ENCODE results near the gene PLXNC1. TPM values are rescaled to one million over a fixed set of nuclear protein-coding genes. Genes with fewer than 3 reads are reported as not detected.

PLXNC1 gene
- total and polyA plus RNA-seq, 2 donors (not counting 1 experiment from before 2014, with no cell fraction given), result 15.1 to 86.9 TPM

- H3K79me2 ChIP-seq (ENCODE audit: control insufficient read depth, insufficient read depth, low read length), result no peaks in the 10 kb centered on the region
- H3K4me2 ChIP-seq (ENCODE audit: extremely low read depth, insufficient read depth, low read length), result no peak overlapping the region
- H3K9me3 ChIP-seq (ENCODE audit: control insufficient read depth, insufficient read depth, low read depth, low read length), result no peaks in the 10 kb centered on the region
- no peak overlapping the region for H3K4me3 ChIP-seq (replicated peaks in 1 of 4; ENCODE audit: control extremely low read depth in 1 of 4, insufficient read depth in 1 of 4, low read depth in 3 of 4, low read length in 4 of 4)
- TF ChIP-seq CTCF (conservative IDR thresholded peaks at IDR 0.05 in 1 of 2, IDR thresholded peaks at IDR 0.05 in 1 of 2; ENCODE audit: low read depth in 1 of 2, low read length in 2 of 2) (no peak), EZH2 (IDR thresholded peaks at IDR 0.05; ENCODE audit: low read length, missing control alignments) (no peak)
- no peak for DNase-seq (ENCODE audit: low read depth in 2 of 2)
- no peaks in the 10 kb centered on the region for H4K20me1 ChIP-seq (ENCODE audit: control insufficient read depth, extremely low read depth, insufficient read depth, low read length)
- H3K27ac ChIP-seq (ENCODE audit: insufficient read depth, low read length), result no peak overlapping the region
- peaks cover 5% of the 10 kb centered on the region for H3K27me3 ChIP-seq (ENCODE audit: control insufficient read depth, insufficient read depth, low read length)
- H3K4me1 ChIP-seq (ENCODE audit: control insufficient read depth, extremely low read depth, insufficient read depth, low read length), result peaks cover 5% of the 10 kb centered on the region
- H3K9ac ChIP-seq (ENCODE audit: insufficient read depth, low read length), result no peak overlapping the region
- H3K36me3 ChIP-seq (ENCODE audit: control insufficient read depth, insufficient read depth, low read length), result no peaks in the 10 kb centered on the region
- H2AFZ ChIP-seq (ENCODE audit: low read length), result no peak overlapping the region
Measured at GRCh38 chr12:94103986-94104385, 44.4 kb upstream of the PLXNC1 start.

GRCh38 chr12:94107910-94108309, 40.5 kb upstream of the PLXNC1 start:
- Histone ChIP-seq H3K4me3 (replicated peaks in 1 of 4; ENCODE audit: control extremely low read depth in 1 of 4, insufficient read depth in 1 of 4, low read depth in 3 of 4, low read length in 4 of 4) (no peak overlapping the region), H3K27ac (ENCODE audit: insufficient read depth, low read length) (no peak overlapping the region), H2AFZ (ENCODE audit: low read length) (no peak overlapping the region), H3K9ac (ENCODE audit: insufficient read depth, low read length) (no peak overlapping the region), H3K4me2 (ENCODE audit: extremely low read depth, insufficient read depth, low read length) (no peak overlapping the region), H4K20me1 (ENCODE audit: control insufficient read depth, extremely low read depth, insufficient read depth, low read length) (no peaks in the 10 kb centered on the region), H3K36me3 (ENCODE audit: control insufficient read depth, insufficient read depth, low read length) (no peaks in the 10 kb centered on the region), H3K4me1 (ENCODE audit: control insufficient read depth, extremely low read depth, insufficient read depth, low read length) (peaks cover 3% of the 10 kb centered on the region), H3K27me3 (ENCODE audit: control insufficient read depth, insufficient read depth, low read length) (peaks cover 5% of the 10 kb centered on the region), H3K79me2 (ENCODE audit: control insufficient read depth, insufficient read depth, low read length) (no peaks in the 10 kb centered on the region), H3K9me3 (ENCODE audit: control insufficient read depth, insufficient read depth, low read depth, low read length) (no peaks in the 10 kb centered on the region)
- no peak for TF ChIP-seq EZH2 (IDR thresholded peaks at IDR 0.05; ENCODE audit: low read length, missing control alignments)
- TF ChIP-seq CTCF (conservative IDR thresholded peaks at IDR 0.05 in 1 of 2, IDR thresholded peaks at IDR 0.05 in 1 of 2; ENCODE audit: low read depth in 1 of 2, low read length in 2 of 2), result no peak
- no peak for DNase-seq (ENCODE audit: low read depth in 2 of 2)

- Histone ChIP-seq H3K27me3 (ENCODE audit: control insufficient read depth, insufficient read depth, low read length) (peaks cover 5% of the 10 kb centered on the region), H3K9ac (ENCODE audit: insufficient read depth, low read length) (no peak overlapping the region), H3K79me2 (ENCODE audit: control insufficient read depth, insufficient read depth, low read length) (no peaks in the 10 kb centered on the region), H3K4me3 (replicated peaks in 1 of 4; ENCODE audit: control extremely low read depth in 1 of 4, insufficient read depth in 1 of 4, low read depth in 3 of 4, low read length in 4 of 4) (no peak overlapping the region), H4K20me1 (ENCODE audit: control insufficient read depth, extremely low read depth, insufficient read depth, low read length) (no peaks in the 10 kb centered on the region), H3K4me1 (ENCODE audit: control insufficient read depth, extremely low read depth, insufficient read depth, low read length) (peaks cover 3% of the 10 kb centered on the region), H3K4me2 (ENCODE audit: extremely low read depth, insufficient read depth, low read length) (peak overlapping the region; percentile 33), H3K27ac (ENCODE audit: insufficient read depth, low read length) (no peak overlapping the region), H3K36me3 (ENCODE audit: control insufficient read depth, insufficient read depth, low read length) (no peaks in the 10 kb centered on the region), H2AFZ (ENCODE audit: low read length) (no peak overlapping the region), H3K9me3 (ENCODE audit: control insufficient read depth, insufficient read depth, low read depth, low read length) (no peaks in the 10 kb centered on the region)
- TF ChIP-seq CTCF (conservative IDR thresholded peaks at IDR 0.05 in 1 of 2, IDR thresholded peaks at IDR 0.05 in 1 of 2; ENCODE audit: low read depth in 1 of 2, low read length in 2 of 2) (no peak), EZH2 (IDR thresholded peaks at IDR 0.05; ENCODE audit: low read length, missing control alignments) (no peak)
- DNase-seq (ENCODE audit: low read depth in 2 of 2), result peak; percentile 48 to 77
Measured at GRCh38 chr12:94109160-94109559, 39.2 kb upstream of the PLXNC1 start.

All from fibroblast of lung (primary cell).